Neuronal stem cell (in vitro differentiated cells): ENCODE data around the gene VPS39.

Experiments used
- DNase-seq: peaks from one replicate; pipeline ENCODE4 v3.0.0-alpha.2; 2013; ENCODE audit warnings: low spot score
- H2AFZ ChIP-seq: one replicate; pipeline ENCODE4 v1.6.1; 2013; ENCODE audit warnings: mild to moderate bottlenecking, low read length, inconsistent platforms
- H2AK5ac ChIP-seq: 2 replicates; pipeline ENCODE4 v1.6.1; 2013; ENCODE audit warnings: low read depth, mild to moderate bottlenecking, inconsistent platforms, low read length, moderate library complexity, mixed read lengths
- H2BK120ac ChIP-seq: 2 replicates; pipeline ENCODE4 v1.6.1; 2013; ENCODE audit warnings: low read depth, mild to moderate bottlenecking, inconsistent platforms, low read length, moderate library complexity, mixed read lengths
- H2BK12ac ChIP-seq: one replicate; pipeline ENCODE4 v1.6.1; 2013; ENCODE audit warnings: low read length, inconsistent platforms
- H2BK15ac ChIP-seq: 2 replicates; pipeline ENCODE4 v1.6.1; 2013; ENCODE audit warnings: mild to moderate bottlenecking, low read length, inconsistent platforms, mixed read lengths
- H2BK5ac ChIP-seq: one replicate; pipeline ENCODE4 v1.6.1; 2013; ENCODE audit warnings: inconsistent platforms, mild to moderate bottlenecking, low read length, moderate library complexity
- H3K14ac ChIP-seq: one replicate; pipeline ENCODE4 v1.6.1; 2013; ENCODE audit warnings: low read length, inconsistent platforms
- H3K18ac ChIP-seq: 2 replicates; pipeline ENCODE4 v1.6.1; 2013; ENCODE audit warnings: low read length, inconsistent platforms
- H3K23ac ChIP-seq: 2 replicates; pipeline ENCODE4 v1.6.1; 2013; ENCODE audit warnings: low read depth, mild to moderate bottlenecking, mixed read lengths, low read length, inconsistent platforms; ENCODE audit not compliant: poor library complexity
- H3K27ac ChIP-seq: replicated peaks from 3 replicates; pipeline ENCODE4 v1.5.1; 2013; ENCODE audit warnings: low read length, inconsistent platforms
- H3K27me3 ChIP-seq, 3 experiments: 2 replicates each; pipeline ENCODE4 v1.6.1; 2013; ENCODE audit warnings: low read length in 3 of 3, mild to moderate bottlenecking in 2 of 3, inconsistent platforms in 1 of 3, low read depth in 1 of 3, mixed read lengths in 1 of 3, moderate library complexity in 1 of 3; ENCODE audit not compliant: control insufficient read depth in 3 of 3, insufficient read depth in 3 of 3
- H3K36me3 ChIP-seq, 2 donors: replicated peaks in 1 of 2; 2 replicates each; pipeline ENCODE4 v1.6.1; 2013; ENCODE audit warnings: low read length in 2 of 2; ENCODE audit not compliant: control insufficient read depth in 2 of 2, insufficient read depth in 2 of 2
- H3K4ac ChIP-seq: 2 replicates; pipeline ENCODE4 v1.6.1; 2013; ENCODE audit warnings: inconsistent platforms, mild to moderate bottlenecking, low read length, moderate library complexity
- H3K4me1 ChIP-seq, 2 donors: 1 replicate in 1 of 2; 2 replicates in 1 of 2; pipeline ENCODE4 v1.6.1; 2013; ENCODE audit warnings: low read length in 2 of 2, low read depth in 1 of 2; ENCODE audit not compliant: control insufficient read depth in 2 of 2, insufficient read depth in 1 of 2
- H3K4me2 ChIP-seq: one replicate; pipeline ENCODE4 v1.6.1; 2013; ENCODE audit warnings: mild to moderate bottlenecking, low read length, inconsistent platforms; ENCODE audit not compliant: insufficient read depth, poor library complexity, severe bottlenecking
- H3K4me3 ChIP-seq, 2 donors: 2 replicates each; pipeline ENCODE4 v1.5.1; 2013; ENCODE audit warnings: low read length in 2 of 2, mild to moderate bottlenecking in 2 of 2, inconsistent platforms in 1 of 2, moderate library complexity in 1 of 2
- H3K79me1 ChIP-seq: one replicate; pipeline ENCODE4 v1.6.1; 2013; ENCODE audit warnings: low read depth, mild to moderate bottlenecking, inconsistent platforms, low read length, moderate library complexity
- H3K9ac ChIP-seq: one replicate; pipeline ENCODE4 v1.6.1; 2013; ENCODE audit warnings: mild to moderate bottlenecking, low read depth, low read length, inconsistent platforms; ENCODE audit not compliant: poor library complexity
- H3K9me3 ChIP-seq, 2 donors: replicated peaks in 1 of 2; 2 replicates each; pipeline versions ENCODE3 to v1.6.1; 2013; ENCODE audit warnings: low read length in 2 of 2, mild to moderate bottlenecking in 2 of 2, inconsistent platforms in 1 of 2, low read depth in 1 of 2, mixed read lengths in 1 of 2, moderate library complexity in 1 of 2; ENCODE audit not compliant: control insufficient read depth in 2 of 2, insufficient read depth in 1 of 2
- H4K8ac ChIP-seq: one replicate; pipeline ENCODE4 v1.6.1; 2013; ENCODE audit warnings: low read depth, mild to moderate bottlenecking, inconsistent platforms, low read length, moderate library complexity
- H4K91ac ChIP-seq: one replicate; pipeline ENCODE4 v1.6.1; 2013; ENCODE audit warnings: low read length, low read depth, mild to moderate bottlenecking, inconsistent platforms; ENCODE audit not compliant: poor library complexity
- WGBS, 2 donors: extraction: QIAGEN DNeasy Blood & Tissue Kit; methylation state at CpG; one replicate each; pipeline ENCODE4 v1.1.7; 2013; ENCODE audit warnings: missing lambda C conversion rate in 2 of 2, mixed read lengths in 1 of 2; ENCODE audit not compliant: insufficient read length in 2 of 2, insufficient replicate concordance in 1 of 2; ENCODE audit errors: extremely low coverage in 2 of 2; 5-methylcytosine and 5-hydroxymethylcytosine counted together

VPS39 gene

GRCh38 chr15:42228036-42228435, 19.9 kb upstream of the VPS39 start:
- WGBS, 2 donors: no CpG with 5 or more reads among the region's 1 CpG

GRCh38 chr15:42226648-42227047, 18.5 kb upstream of the VPS39 start:
- peaks cover 13 to 99% of the 10 kb centered on the region in 2 donors for H3K36me3 ChIP-seq

More at GRCh38 chr15:42228036-42228435, 19.9 kb upstream of the VPS39 start:
- Histone ChIP-seq H2BK15ac (no peak overlapping the region), H3K14ac (no peak overlapping the region), H3K27me3 (no peaks in the 10 kb centered on the region), H3K4me3 (no peak overlapping the region), H3K36me3 (peaks cover 13 to 97% of the 10 kb centered on the region in 2 donors), H2BK12ac (no peak overlapping the region), H2BK5ac (no peak overlapping the region), H4K91ac (no peak overlapping the region), H3K4me1 (no peaks in the 10 kb centered on the region), H3K9me3 (no peaks in the 10 kb centered on the region), H3K9ac (no peak overlapping the region), H4K8ac (no peak overlapping the region), H3K4me2 (no peak overlapping the region), H3K4ac (no peak overlapping the region), H3K18ac (no peak overlapping the region), H2AK5ac (no peak overlapping the region), H3K23ac (no peak overlapping the region), H2BK120ac (no peak overlapping the region), H3K27ac (no peak overlapping the region), H3K79me1 (no peaks in the 10 kb centered on the region), H2AFZ (no peak overlapping the region)
- no peak for DNase-seq

GRCh38 chr15:42220216-42220615, 12.1 kb upstream of the VPS39 start:
- peaks cover 8 to 89% of the 10 kb centered on the region in 2 donors for H3K36me3 ChIP-seq
- H2BK120ac ChIP-seq: no peak overlapping the region
- no CpG with 5 or more reads among the region's 2 CpGs for WGBS, 2 donors
- H2BK5ac ChIP-seq: no peak overlapping the region
- no peak overlapping the region for H3K14ac ChIP-seq
- H3K79me1 ChIP-seq: no peaks in the 10 kb centered on the region
- no peaks in the 10 kb centered on the region for H3K4me1 ChIP-seq
- no peak overlapping the region for H3K4ac ChIP-seq
- no peak for DNase-seq
- no peak overlapping the region for H3K4me3 ChIP-seq
- H3K4me2 ChIP-seq: no peak overlapping the region
- no peak overlapping the region for H4K91ac ChIP-seq
- H3K18ac ChIP-seq: no peak overlapping the region
- no peak overlapping the region for H3K9ac ChIP-seq
- no peak overlapping the region for H3K27ac ChIP-seq
- no peak overlapping the region for H2BK12ac ChIP-seq
- no peak overlapping the region for H4K8ac ChIP-seq
- no peak overlapping the region for H2BK15ac ChIP-seq
- no peak overlapping the region for H3K23ac ChIP-seq
- H3K27me3 ChIP-seq: no peaks in the 10 kb centered on the region
- no peaks in the 10 kb centered on the region for H3K9me3 ChIP-seq
- no peak overlapping the region for H2AFZ ChIP-seq
- no peak overlapping the region for H2AK5ac ChIP-seq

More at GRCh38 chr15:42226648-42227047, 18.5 kb upstream of the VPS39 start:
- Histone ChIP-seq H2AFZ (no peak overlapping the region), H3K27me3 (no peaks in the 10 kb centered on the region), H2AK5ac (no peak overlapping the region), H4K8ac (no peak overlapping the region), H4K91ac (no peak overlapping the region), H2BK12ac (no peak overlapping the region), H3K18ac (no peak overlapping the region), H3K4me3 (no peak overlapping the region), H3K4me1 (no peaks in the 10 kb centered on the region), H3K27ac (no peak overlapping the region), H3K79me1 (no peaks in the 10 kb centered on the region), H2BK120ac (no peak overlapping the region), H3K23ac (no peak overlapping the region), H3K14ac (no peak overlapping the region), H3K9ac (no peak overlapping the region), H3K4ac (no peak overlapping the region), H3K4me2 (no peak overlapping the region), H3K9me3 (no peaks in the 10 kb centered on the region), H2BK15ac (no peak overlapping the region), H2BK5ac (no peak overlapping the region)
- no peak for DNase-seq
- WGBS, 2 donors: no CpG with 5 or more reads among the region's 5 CpGs

- Histone ChIP-seq H3K4ac (no peak overlapping the region), H3K4me1 (no peaks in the 10 kb centered on the region), H3K23ac (no peak overlapping the region), H3K9ac (no peak overlapping the region), H2AK5ac (no peak overlapping the region), H2BK120ac (no peak overlapping the region), H3K18ac (no peak overlapping the region), H2AFZ (no peak overlapping the region), H3K9me3 (no peaks in the 10 kb centered on the region), H3K27ac (no peak overlapping the region), H2BK12ac (no peak overlapping the region), H3K36me3 (peaks cover 8 to 87% of the 10 kb centered on the region in 2 donors), H2BK5ac (no peak overlapping the region), H4K91ac (no peak overlapping the region), H3K79me1 (no peaks in the 10 kb centered on the region), H3K27me3 (no peaks in the 10 kb centered on the region), H3K14ac (no peak overlapping the region), H4K8ac (no peak overlapping the region), H3K4me3 (no peak overlapping the region), H3K4me2 (no peak overlapping the region), H2BK15ac (no peak overlapping the region)
- DNase-seq: no peak
- WGBS, 2 donors: no CpG with 5 or more reads among the region's 2 CpGs
These were observed 11.0 kb upstream of the VPS39 start for GRCh38 chr15:42218953-42219592.
